IPS-15b (cell line): ENCODE measurements around the gene PPP2R5E.

Experiments
- H3K27me3 ChIP-seq: one replicate; pipeline ENCODE4 v1.6.1; 2013; ENCODE audit warnings: low read length; ENCODE audit not compliant: control insufficient read depth, insufficient read depth
- H3K36me3 ChIP-seq: one replicate; pipeline ENCODE4 v1.6.1; 2013; ENCODE audit warnings: low read length; ENCODE audit not compliant: control insufficient read depth, insufficient read depth
- H3K4me1 ChIP-seq: one replicate; pipeline ENCODE4 v1.6.1; 2013; ENCODE audit warnings: mild to moderate bottlenecking, low read length; ENCODE audit not compliant: control insufficient read depth, insufficient read depth
- H3K4me3 ChIP-seq: one replicate; pipeline ENCODE4 v1.5.1; 2013; ENCODE audit warnings: low read depth, low read length
- H3K9ac ChIP-seq: one replicate; pipeline ENCODE4 v1.6.1; 2013; ENCODE audit warnings: low read depth, mild to moderate bottlenecking, low read length
- H3K9me3 ChIP-seq: one replicate; pipeline ENCODE4 v1.6.1; 2013; ENCODE audit warnings: mild to moderate bottlenecking, low read length; ENCODE audit not compliant: control insufficient read depth, insufficient read depth

The PPP2R5E gene

GRCh38 chr14:63483315-63483714, 59.9 kb downstream of the PPP2R5E start:
- Histone ChIP-seq H3K9me3 (no peaks in the 10 kb centered on the region), H3K4me3 (no peak overlapping the region), H3K36me3 (no peaks in the 10 kb centered on the region), H3K9ac (no peak overlapping the region), H3K27me3 (no peaks in the 10 kb centered on the region), H3K4me1 (no peaks in the 10 kb centered on the region)

GRCh38 chr14:63480599-63480998, 62.6 kb downstream of the PPP2R5E start:
- Histone ChIP-seq H3K4me3 (no peak overlapping the region), H3K27me3 (no peaks in the 10 kb centered on the region), H3K4me1 (no peaks in the 10 kb centered on the region), H3K36me3 (no peaks in the 10 kb centered on the region), H3K9ac (no peak overlapping the region), H3K9me3 (no peaks in the 10 kb centered on the region)

- Histone ChIP-seq H3K36me3 (no peaks in the 10 kb centered on the region), H3K4me3 (no peak overlapping the region), H3K4me1 (peaks cover 4% of the 10 kb centered on the region), H3K27me3 (no peaks in the 10 kb centered on the region), H3K9me3 (no peaks in the 10 kb centered on the region), H3K9ac (no peak overlapping the region)
These were observed 64.7 kb downstream of the PPP2R5E start for GRCh38 chr14:63478437-63478852.

- H3K4me3 ChIP-seq = no peak overlapping the region
- no peak overlapping the region for H3K9ac ChIP-seq
- H3K27me3 ChIP-seq = no peaks in the 10 kb centered on the region
- H3K36me3 ChIP-seq = no peaks in the 10 kb centered on the region
- peaks cover 4% of the 10 kb centered on the region for H3K4me1 ChIP-seq
- H3K9me3 ChIP-seq = no peaks in the 10 kb centered on the region
These were observed 65.2 kb downstream of the PPP2R5E start for GRCh38 chr14:63478010-63478409.

GRCh38 chr14:63477556-63477955, 65.6 kb downstream of the PPP2R5E start:
- H3K9ac ChIP-seq = no peak overlapping the region
- peaks cover 4% of the 10 kb centered on the region for H3K4me1 ChIP-seq
- H3K9me3 ChIP-seq = no peaks in the 10 kb centered on the region
- no peaks in the 10 kb centered on the region for H3K36me3 ChIP-seq
- H3K4me3 ChIP-seq = no peak overlapping the region
- no peaks in the 10 kb centered on the region for H3K27me3 ChIP-seq

GRCh38 chr14:63475761-63476160, 67.4 kb downstream of the PPP2R5E start:
- no peak overlapping the region for H3K9ac ChIP-seq
- no peak overlapping the region for H3K4me3 ChIP-seq
- peaks cover 4% of the 10 kb centered on the region for H3K4me1 ChIP-seq
- H3K27me3 ChIP-seq = no peaks in the 10 kb centered on the region
- H3K36me3 ChIP-seq = no peaks in the 10 kb centered on the region
- H3K9me3 ChIP-seq = no peaks in the 10 kb centered on the region

GRCh38 chr14:63474844-63475243, 68.3 kb downstream of the PPP2R5E start:
- H3K9ac ChIP-seq = no peak overlapping the region
- H3K4me1 ChIP-seq = peaks cover 4% of the 10 kb centered on the region
- no peaks in the 10 kb centered on the region for H3K27me3 ChIP-seq
- no peak overlapping the region for H3K4me3 ChIP-seq
- H3K36me3 ChIP-seq = no peaks in the 10 kb centered on the region
- no peaks in the 10 kb centered on the region for H3K9me3 ChIP-seq

- no peaks in the 10 kb centered on the region for H3K36me3 ChIP-seq
- H3K27me3 ChIP-seq = no peaks in the 10 kb centered on the region
- no peak overlapping the region for H3K9ac ChIP-seq
- H3K4me3 ChIP-seq = no peak overlapping the region
- peaks cover 4% of the 10 kb centered on the region for H3K4me1 ChIP-seq
- no peaks in the 10 kb centered on the region for H3K9me3 ChIP-seq
These were observed 69.1 kb downstream of the PPP2R5E start for GRCh38 chr14:63474111-63474510.

GRCh38 chr14:63472986-63473788, 70.0 kb downstream of the PPP2R5E start:
- H3K9ac ChIP-seq = no peak overlapping the region

GRCh38 chr14:63470962-63471793, 72.0 kb downstream of the PPP2R5E start:
- no peak overlapping the region for H3K4me3 ChIP-seq
- no peaks in the 10 kb centered on the region for H3K27me3 ChIP-seq
- H3K4me1 ChIP-seq = peaks cover 4% of the 10 kb centered on the region
- no peak overlapping the region for H3K9ac ChIP-seq
- no peaks in the 10 kb centered on the region for H3K36me3 ChIP-seq
- H3K9me3 ChIP-seq = no peaks in the 10 kb centered on the region

More at GRCh38 chr14:63472986-63473788, 70.0 kb downstream of the PPP2R5E start:
- peaks cover 4% of the 10 kb centered on the region for H3K4me1 ChIP-seq
- no peaks in the 10 kb centered on the region for H3K9me3 ChIP-seq
- no peaks in the 10 kb centered on the region for H3K27me3 ChIP-seq
- no peak overlapping the region for H3K4me3 ChIP-seq
- H3K36me3 ChIP-seq = no peaks in the 10 kb centered on the region

- Histone ChIP-seq H3K9me3 (no peaks in the 10 kb centered on the region), H3K4me3 (no peak overlapping the region), H3K27me3 (no peaks in the 10 kb centered on the region), H3K36me3 (no peaks in the 10 kb centered on the region), H3K9ac (no peak overlapping the region), H3K4me1 (no peaks in the 10 kb centered on the region)
These were observed 74.9 kb downstream of the PPP2R5E start for GRCh38 chr14:63468294-63468693.
